Fibroblast of the conjunctiva (primary cell): ENCODE measurements around the gene INTS11.

Source experiments
- DNase-seq: peaks from one replicate; pipeline ENCODE4 v3.0.0-alpha.2; 2010; ENCODE audit warnings: low read depth

Gene INTS11

GRCh38 chr1:1262758-1263157 lies 61.7 kb downstream of the INTS11 start:
- DNase-seq, result no peak

GRCh38 chr1:1262071-1262470 lies 62.4 kb downstream of the INTS11 start:
- no peak for DNase-seq
